ENCODE results near the gene BICDL1. TPM values are rescaled to one million over a fixed set of nuclear protein-coding genes. Genes with fewer than 3 reads are reported as not detected.

BICDL1 gene
- total and polyA plus RNA-seq, 10 of the 15 experiments (the other 5 are each of a cell fraction or from before 2014, with no cell fraction given) = 0.72 to 12.3 (median 4.2) TPM

GRCh38 chr12:119994892-119995658 lies 6.0 kb downstream of the BICDL1 start:
- peaks cover 6% of the 10 kb centered on the region for H3K4me1 ChIP-seq (ENCODE audit: control insufficient read depth, insufficient read depth, low read length)
- H3K9ac ChIP-seq (ENCODE audit: control insufficient read depth, insufficient read depth, low read length) = no peak overlapping the region
- RAD21 ChIA-PET (ENCODE audit: unreplicated experiment) = interaction anchor here (1.0 kb wide), 1 partner anchor 12 kb away, joined by 4 read pairs; no protein-coding TSS in a partner anchor
- BruUV-seq (replicated peaks) = no TSS peak
- SMC1A ChIA-PET (ENCODE audit: uncharacterized antibody, unreplicated experiment) = interaction anchor here (0.6 to 1.6 kb wide), 3 partner anchors 12 to 184 kb away, joined by 3 to 4 read pairs (median 4); no protein-coding TSS in a partner anchor
- peaks cover 4% of the 10 kb centered on the region; the same call in 1 of the 2 replicates for H4K20me1 ChIP-seq (ENCODE audit: control insufficient read depth, insufficient read depth)
- in situ Hi-C loops (cut with MboI) (no loop called here), intact Hi-C loops (cut with micrococcal nuclease; ENCODE audit: unreplicated experiment) (no loop called here)
- CTCF ChIA-PET = interaction anchor here (0.9 to 1.6 kb wide), 3 partner anchors 11 to 16 kb away, joined by 5 to 6 read pairs (median 5); no protein-coding TSS in a partner anchor
- no peaks in the 10 kb centered on the region for H3K9me3 ChIP-seq (replicated peaks; ENCODE audit: control insufficient read depth, insufficient read depth, low read length)
- no peaks in the 10 kb centered on the region for H3K36me3 ChIP-seq (ENCODE audit: control insufficient read depth in 2 of 2, insufficient read depth in 2 of 2, low read length in 1 of 2)
- WGBS (ENCODE audit: insufficient coverage, insufficient replicate concordance, low lambda C conversion rate, missing lambda C conversion rate) = 14% methylated on average over 3 of the region's 3 CpGs
- DNase-seq (ENCODE audit: low read depth, low spot score) (no peak), FAIRE-seq (no peak), ATAC-seq (no peak)
- H3K27ac ChIP-seq (ENCODE audit: control insufficient read depth, insufficient read depth) = no peak overlapping the region
- no peaks in the 10 kb centered on the region for H3K79me2 ChIP-seq (ENCODE audit: control insufficient read depth, insufficient read depth, low read length)
- H3K4me3 ChIP-seq = no peak overlapping the region
- no peak for TF ChIP-seq IRF5 (IDR thresholded peaks at IDR 0.05; ENCODE audit: borderline replicate concordance)
- TF ChIP-seq ESRRA (IDR thresholded peaks at IDR 0.05; ENCODE audit: low read length) = no peak
- no peak for TF ChIP-seq CBX5 (IDR thresholded peaks at IDR 0.05; ENCODE audit: low read depth)
- TF ChIP-seq SP1 (IDR thresholded peaks at IDR 0.05; ENCODE audit: low read depth, low read length) = no peak
- POLR2A ChIA-PET = no interaction called here
- H3K27me3 ChIP-seq (replicated peaks in 1 of 2; ENCODE audit: control insufficient read depth in 2 of 2, insufficient read depth in 2 of 2, low read length in 1 of 2) = no peaks in the 10 kb centered on the region
- H2AFZ ChIP-seq (ENCODE audit: control insufficient read depth, low read depth, low read length) = no peak overlapping the region
- H3K4me2 ChIP-seq (ENCODE audit: control insufficient read depth, insufficient read depth) = no peak overlapping the region

- ChIA-PET POLR2A (no interaction called here), CTCF (no interaction called here), RAD21 (ENCODE audit: unreplicated experiment) (no interaction called here), SMC1A (ENCODE audit: uncharacterized antibody, unreplicated experiment) (interaction anchor here (1.6 kb wide), 1 partner anchor 11 kb away, joined by 4 read pairs; no protein-coding TSS in a partner anchor)
- BruUV-seq (replicated peaks) = no TSS peak
- no peaks in the 10 kb centered on the region for H3K79me2 ChIP-seq (ENCODE audit: control insufficient read depth, insufficient read depth, low read length)
- H4K20me1 ChIP-seq (ENCODE audit: control insufficient read depth, insufficient read depth) = no peaks in the 10 kb centered on the region
- no peaks in the 10 kb centered on the region for H3K9me3 ChIP-seq (replicated peaks; ENCODE audit: control insufficient read depth, insufficient read depth, low read length)
- H3K4me2 ChIP-seq (ENCODE audit: control insufficient read depth, insufficient read depth) = no peak overlapping the region
- no peak overlapping the region for H2AFZ ChIP-seq (ENCODE audit: control insufficient read depth, low read depth, low read length)
- no peak overlapping the region for H3K9ac ChIP-seq (ENCODE audit: control insufficient read depth, insufficient read depth, low read length)
- in situ Hi-C loops (cut with MboI) = no loop called here
- H3K27me3 ChIP-seq (replicated peaks in 1 of 2; ENCODE audit: control insufficient read depth in 2 of 2, insufficient read depth in 2 of 2, low read length in 1 of 2) = no peaks in the 10 kb centered on the region
- H3K4me1 ChIP-seq (ENCODE audit: control insufficient read depth, insufficient read depth, low read length) = no peaks in the 10 kb centered on the region
- FAIRE-seq (no peak), ATAC-seq (no peak), DNase-seq (ENCODE audit: low read depth, low spot score) (no peak)
- intact Hi-C loops (cut with micrococcal nuclease; ENCODE audit: unreplicated experiment) = no loop called here
- no peak overlapping the region for H3K4me3 ChIP-seq
- H3K27ac ChIP-seq (ENCODE audit: control insufficient read depth, insufficient read depth) = no peak overlapping the region
- 25% methylated on average over 1 of the region's 1 CpG for WGBS (ENCODE audit: insufficient coverage, insufficient replicate concordance, low lambda C conversion rate, missing lambda C conversion rate)
- no peaks in the 10 kb centered on the region for H3K36me3 ChIP-seq (ENCODE audit: control insufficient read depth in 2 of 2, insufficient read depth in 2 of 2, low read length in 1 of 2)
- TF ChIP-seq LARP7 (IDR thresholded peaks at IDR 0.05) (no peak), MEF2A (IDR thresholded peaks at IDR 0.05; ENCODE audit: insufficient read depth, low read depth, low read length) (no peak), KAT2A (conservative IDR thresholded peaks at IDR 0.05; ENCODE audit: control insufficient read depth, low read depth, low read length) (no peak), SMAD1 (IDR thresholded peaks at IDR 0.05; ENCODE audit: low read depth, partially characterized antibody) (no peak), ZNF384 (IDR thresholded peaks at IDR 0.05; ENCODE audit: borderline replicate concordance, low read depth, low read length) (no peak), SIX5 (IDR thresholded peaks at IDR 0.05; ENCODE audit: low read depth, low read length, severe bottlenecking) (no peak), SP1 (IDR thresholded peaks at IDR 0.05; ENCODE audit: low read depth, low read length) (no peak), PAX8 (IDR thresholded peaks at IDR 0.05) (no peak), BCL11A (IDR thresholded peaks at IDR 0.05; ENCODE audit: low read depth, low read length) (no peak)
Measured at GRCh38 chr12:119996417-119996816, 7.4 kb downstream of the BICDL1 start.
